ENCODE results near the gene ZNF736.
"Not testable (repeated sequence)": the region's sequence is repeated elsewhere in the genome, so short reads cannot be mapped to it uniquely, and the experiment has no call there.

The ZNF736 gene

DNA sequence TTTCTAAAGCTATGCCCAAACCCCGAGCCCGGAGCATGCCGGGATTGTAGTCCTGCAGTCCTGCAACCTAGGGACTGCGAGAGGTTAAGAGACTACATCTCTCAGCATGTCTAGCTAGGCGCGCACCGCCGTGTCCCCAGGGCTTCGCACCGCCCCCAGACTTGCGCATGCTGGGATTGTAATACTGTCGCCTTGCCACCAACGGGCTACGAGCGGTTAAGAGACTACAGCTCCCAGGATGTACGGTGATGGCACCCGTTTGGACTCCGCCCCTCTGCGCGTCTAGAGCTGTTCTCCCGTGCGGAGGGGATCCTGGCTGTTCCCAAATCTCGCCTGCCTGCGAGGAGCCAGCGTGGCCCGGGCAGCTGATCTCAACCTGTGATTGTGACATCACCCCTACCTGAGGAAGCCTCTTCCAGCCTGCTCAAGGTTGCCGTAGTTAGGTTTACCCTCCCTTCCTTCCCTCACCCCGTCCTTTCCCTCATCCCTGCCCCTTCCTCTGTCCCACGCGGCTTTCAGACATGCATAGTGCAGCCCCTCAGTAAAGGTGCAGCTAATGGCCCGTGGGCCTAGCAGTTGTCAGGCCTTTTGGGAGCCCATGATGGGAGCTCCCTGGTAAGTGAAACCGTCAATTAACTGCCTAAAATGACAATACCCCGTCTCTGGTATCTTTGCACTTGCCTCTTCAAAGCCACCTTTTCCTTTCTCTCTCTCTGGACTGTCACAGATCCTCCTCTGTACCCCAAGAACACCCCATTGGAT is 6.3 kb upstream of the ZNF736 start:
- H3K4me3 ChIP-seq (ENCODE audit: control insufficient read depth in 1 of 7, extremely low read depth in 1 of 7, insufficient read depth in 4 of 7, low read depth in 2 of 7, low read length in 6 of 7), result peak overlapping the region; percentile 47 to 92 (median 75)
- POLR2A ChIA-PET, result interaction anchor here (0.7 kb wide), 1 partner anchor 482 kb away, joined by 3 read pairs; no protein-coding TSS in a partner anchor
- H3K27me3 ChIP-seq (replicated peaks in 2 of 5; ENCODE audit: control insufficient read depth in 4 of 5, insufficient read depth in 5 of 5, low read length in 4 of 5), result no peaks in the 10 kb centered on the region
- H3K36me3 ChIP-seq (ENCODE audit: control insufficient read depth in 4 of 4, insufficient read depth in 4 of 4, low read length in 3 of 4), result peaks cover 0 to 3% (median under 1%) of the 10 kb centered on the region in 4 experiments
- WGBS (ENCODE audit: insufficient coverage), result 4% methylated on average over 33 of the region's 33 CpGs
- H3K4me1 ChIP-seq (ENCODE audit: control extremely low read depth in 1 of 4, control insufficient read depth in 4 of 4, insufficient read depth in 4 of 4, low read length in 3 of 4), result peaks cover 0 to 19% (median 14%) of the 10 kb centered on the region in 4 experiments
- DNase-seq, result peak; percentile 90 to 97 (median 95)
- no peaks in the 10 kb centered on the region for H3K9me3 ChIP-seq (ENCODE audit: control extremely low read depth in 1 of 5, control insufficient read depth in 4 of 5, insufficient read depth in 2 of 5, low read depth in 1 of 5, low read length in 4 of 5)
- H3K27ac ChIP-seq (ENCODE audit: insufficient read depth in 1 of 2, low read depth in 1 of 2, low read length in 2 of 2, poor library complexity in 1 of 2, severe bottlenecking in 2 of 2), result peak overlapping the region; percentile 54 to 82
- CTCF ChIA-PET, result interaction anchor here (1.7 kb wide), 1 partner anchor 256 kb away, joined by 6 read pairs; the partner anchor contains the start of gene ZNF680

DNA sequence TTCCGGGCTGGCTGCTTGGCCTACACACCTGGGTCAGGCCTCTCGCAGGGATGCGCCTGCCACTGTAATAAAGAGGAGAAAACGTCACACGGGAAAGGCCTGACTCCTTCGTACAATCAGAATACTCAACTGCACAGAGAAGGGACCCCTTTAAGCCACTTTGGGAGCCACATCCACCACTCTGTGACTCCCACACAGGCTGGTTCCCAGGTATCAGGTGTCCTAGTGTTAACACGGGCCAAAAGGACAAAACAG is 5.8 kb upstream of the ZNF736 start:
- Histone ChIP-seq H3K9me3 (ENCODE audit: control extremely low read depth in 1 of 5, control insufficient read depth in 4 of 5, insufficient read depth in 2 of 5, low read depth in 1 of 5, low read length in 4 of 5) (no peaks in the 10 kb centered on the region), H3K4me3 (ENCODE audit: control insufficient read depth in 1 of 7, extremely low read depth in 1 of 7, insufficient read depth in 4 of 7, low read depth in 2 of 7, low read length in 6 of 7) (peak overlapping the region; percentile 47 to 92 (median 75)), H3K4me1 (ENCODE audit: control extremely low read depth in 1 of 4, control insufficient read depth in 4 of 4, insufficient read depth in 4 of 4, low read length in 3 of 4) (peaks cover 0 to 19% (median 14%) of the 10 kb centered on the region in 4 experiments), H3K27me3 (replicated peaks in 2 of 5; ENCODE audit: control insufficient read depth in 4 of 5, insufficient read depth in 5 of 5, low read length in 4 of 5) (no peaks in the 10 kb centered on the region), H3K27ac (ENCODE audit: insufficient read depth in 1 of 2, low read depth in 1 of 2, low read length in 2 of 2, poor library complexity in 1 of 2, severe bottlenecking in 2 of 2) (peak overlapping the region; percentile 54 to 82), H3K36me3 (ENCODE audit: control insufficient read depth in 4 of 4, insufficient read depth in 4 of 4, low read length in 3 of 4) (peaks cover 0 to 3% (median under 1%) of the 10 kb centered on the region in 4 experiments)
- CTCF ChIA-PET, result interaction anchor here (1.7 kb wide), 1 partner anchor 255 kb away, joined by 6 read pairs; the partner anchor contains the start of gene ZNF680
- POLR2A ChIA-PET, result no interaction called here
- 75% methylated on average over 6 of the region's 7 CpGs for WGBS (ENCODE audit: insufficient coverage)
- no peak for DNase-seq

DNA sequence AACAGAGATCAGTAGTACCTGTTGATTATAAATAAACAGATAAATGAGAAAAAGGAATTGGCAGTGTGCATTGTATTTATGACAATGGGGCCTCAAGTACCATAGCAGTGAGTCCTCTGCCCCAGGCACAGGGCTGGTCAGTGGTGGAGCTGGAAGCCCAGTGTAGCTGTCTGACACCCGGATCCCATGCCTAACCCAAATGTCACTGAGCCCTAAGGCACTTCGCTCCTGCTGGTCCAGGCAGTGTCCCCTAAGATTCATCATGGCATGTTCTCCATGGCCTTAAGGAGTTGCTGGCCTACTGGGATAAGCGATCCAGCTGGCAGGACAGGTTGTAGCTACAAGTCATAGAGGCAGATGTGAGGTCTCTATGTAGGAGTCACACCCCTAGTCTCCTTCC is 3.3 kb upstream of the ZNF736 start:
- Histone ChIP-seq H3K27me3 (replicated peaks in 2 of 5; ENCODE audit: control insufficient read depth in 4 of 5, insufficient read depth in 5 of 5, low read length in 4 of 5) (no peaks in the 10 kb centered on the region), H3K36me3 (ENCODE audit: control insufficient read depth in 4 of 4, insufficient read depth in 4 of 4, low read length in 3 of 4) (peaks cover 0 to 3% (median under 1%) of the 10 kb centered on the region in 4 experiments), H3K4me3 (ENCODE audit: control insufficient read depth in 1 of 7, extremely low read depth in 1 of 7, insufficient read depth in 4 of 7, low read depth in 2 of 7, low read length in 6 of 7) (no peak overlapping the region), H3K4me1 (ENCODE audit: control extremely low read depth in 1 of 4, control insufficient read depth in 4 of 4, insufficient read depth in 4 of 4, low read length in 3 of 4) (peaks cover 0 to 31% (median 28%) of the 10 kb centered on the region in 4 experiments), H3K9me3 (ENCODE audit: control extremely low read depth in 1 of 5, control insufficient read depth in 4 of 5, insufficient read depth in 2 of 5, low read depth in 1 of 5, low read length in 4 of 5) (no peaks in the 10 kb centered on the region), H3K27ac (ENCODE audit: insufficient read depth in 1 of 2, low read depth in 1 of 2, low read length in 2 of 2, poor library complexity in 1 of 2, severe bottlenecking in 2 of 2) (no peak overlapping the region)
- no peak for DNase-seq
- ChIA-PET CTCF (interaction anchor here (1.1 to 1.3 kb wide), 2 partner anchors 11 to 410 kb away, joined by 3 to 4 read pairs; no protein-coding TSS in a partner anchor), POLR2A (no interaction called here)
- WGBS (ENCODE audit: insufficient coverage), result 100% methylated on average over 1 of the region's 3 CpGs

DNA sequence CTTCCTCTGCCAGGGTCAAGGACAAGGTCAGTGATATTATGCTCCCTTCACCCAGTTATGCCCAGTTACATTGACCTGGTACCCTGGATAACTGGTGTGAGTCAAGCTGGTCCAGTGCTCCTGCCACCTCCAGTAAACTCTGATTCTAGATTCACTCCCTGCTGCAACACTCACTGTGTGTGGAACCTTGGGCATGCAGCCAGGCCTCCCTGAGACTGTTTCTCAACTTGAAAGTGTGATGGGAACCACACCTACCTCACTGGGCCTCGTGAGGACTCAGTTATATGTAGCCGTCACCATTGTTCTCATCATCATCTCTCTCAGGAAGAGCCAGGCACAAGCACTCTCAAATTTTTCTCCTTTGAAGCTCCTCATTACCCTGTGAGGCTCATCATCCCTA is 935 bp upstream of the ZNF736 start:
- Histone ChIP-seq H3K9me3 (ENCODE audit: control extremely low read depth in 1 of 5, control insufficient read depth in 4 of 5, insufficient read depth in 2 of 5, low read depth in 1 of 5, low read length in 4 of 5) (peaks cover 0 to 6% (median 3%) of the 10 kb centered on the region in 5 experiments), H3K4me1 (ENCODE audit: control extremely low read depth in 1 of 4, control insufficient read depth in 4 of 4, insufficient read depth in 4 of 4, low read length in 3 of 4) (peaks cover 0 to 21% (median 17%) of the 10 kb centered on the region in 4 experiments), H3K27ac (ENCODE audit: insufficient read depth in 1 of 2, low read depth in 1 of 2, low read length in 2 of 2, poor library complexity in 1 of 2, severe bottlenecking in 2 of 2) (no peak overlapping the region), H3K36me3 (ENCODE audit: control insufficient read depth in 4 of 4, insufficient read depth in 4 of 4, low read length in 3 of 4) (peaks cover 0 to 13% (median 9%) of the 10 kb centered on the region in 4 experiments), H3K27me3 (replicated peaks in 2 of 5; ENCODE audit: control insufficient read depth in 4 of 5, insufficient read depth in 5 of 5, low read length in 4 of 5) (no peaks in the 10 kb centered on the region), H3K4me3 (ENCODE audit: control insufficient read depth in 1 of 7, extremely low read depth in 1 of 7, insufficient read depth in 4 of 7, low read depth in 2 of 7, low read length in 6 of 7) (no peak overlapping the region)
- 100% methylated on average over 2 of the region's 2 CpGs for WGBS (ENCODE audit: insufficient coverage)
- ChIA-PET CTCF (interaction anchor here (1.5 kb wide), 1 partner anchor 250 kb away, joined by 4 read pairs; the partner anchor contains the start of gene ZNF680), POLR2A (no interaction called here)
- no peak for DNase-seq

DNA sequence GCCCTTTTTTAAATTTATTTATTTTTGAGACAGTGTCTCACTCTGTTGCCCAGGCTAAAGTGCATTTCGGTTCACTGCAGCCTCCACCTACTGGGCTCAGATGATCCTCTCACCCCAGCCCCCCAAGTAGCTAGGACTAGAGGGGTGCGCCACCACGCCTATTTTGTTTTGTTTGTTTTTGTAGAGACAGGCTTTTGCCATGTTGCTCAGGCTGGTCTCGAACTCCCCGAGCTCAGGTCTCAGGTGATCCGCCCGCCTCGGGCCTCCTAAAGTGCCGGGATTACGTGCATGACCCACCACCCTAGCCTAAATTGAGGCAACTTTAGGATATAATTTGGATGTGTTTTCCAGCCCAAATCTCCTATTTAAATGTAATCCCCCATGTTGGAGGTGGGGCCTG is 805 bp downstream of the ZNF736 start:
- ChIA-PET POLR2A (no interaction called here), CTCF (no interaction called here)
- 0% methylated on average over 1 of the region's 10 CpGs for WGBS (ENCODE audit: insufficient coverage)
- peak overlapping the region; percentile 97 to 98 for H3K27ac ChIP-seq (ENCODE audit: insufficient read depth in 1 of 2, low read depth in 1 of 2, low read length in 2 of 2, poor library complexity in 1 of 2, severe bottlenecking in 2 of 2)
- peak overlapping the region; percentile 88 to 97 (median 93) for H3K4me3 ChIP-seq (ENCODE audit: control insufficient read depth in 1 of 7, extremely low read depth in 1 of 7, insufficient read depth in 4 of 7, low read depth in 2 of 7, low read length in 6 of 7)
- H3K9me3 ChIP-seq (ENCODE audit: control extremely low read depth in 1 of 5, control insufficient read depth in 4 of 5, insufficient read depth in 2 of 5, low read depth in 1 of 5, low read length in 4 of 5), result peaks cover 0 to 14% (median 3%) of the 10 kb centered on the region in 5 experiments
- H3K27me3 ChIP-seq (replicated peaks in 2 of 5; ENCODE audit: control insufficient read depth in 4 of 5, insufficient read depth in 5 of 5, low read length in 4 of 5), result no peaks in the 10 kb centered on the region
- peak in 2 of 3 donors; percentile 31 to 48 for DNase-seq
- H3K4me1 ChIP-seq (ENCODE audit: control extremely low read depth in 1 of 4, control insufficient read depth in 4 of 4, insufficient read depth in 4 of 4, low read length in 3 of 4), result peaks cover 0 to 18% (median 14%) of the 10 kb centered on the region in 4 experiments
- H3K36me3 ChIP-seq (ENCODE audit: control insufficient read depth in 4 of 4, insufficient read depth in 4 of 4, low read length in 3 of 4), result peaks cover 0 to 18% (median 9%) of the 10 kb centered on the region in 4 experiments

DNA sequence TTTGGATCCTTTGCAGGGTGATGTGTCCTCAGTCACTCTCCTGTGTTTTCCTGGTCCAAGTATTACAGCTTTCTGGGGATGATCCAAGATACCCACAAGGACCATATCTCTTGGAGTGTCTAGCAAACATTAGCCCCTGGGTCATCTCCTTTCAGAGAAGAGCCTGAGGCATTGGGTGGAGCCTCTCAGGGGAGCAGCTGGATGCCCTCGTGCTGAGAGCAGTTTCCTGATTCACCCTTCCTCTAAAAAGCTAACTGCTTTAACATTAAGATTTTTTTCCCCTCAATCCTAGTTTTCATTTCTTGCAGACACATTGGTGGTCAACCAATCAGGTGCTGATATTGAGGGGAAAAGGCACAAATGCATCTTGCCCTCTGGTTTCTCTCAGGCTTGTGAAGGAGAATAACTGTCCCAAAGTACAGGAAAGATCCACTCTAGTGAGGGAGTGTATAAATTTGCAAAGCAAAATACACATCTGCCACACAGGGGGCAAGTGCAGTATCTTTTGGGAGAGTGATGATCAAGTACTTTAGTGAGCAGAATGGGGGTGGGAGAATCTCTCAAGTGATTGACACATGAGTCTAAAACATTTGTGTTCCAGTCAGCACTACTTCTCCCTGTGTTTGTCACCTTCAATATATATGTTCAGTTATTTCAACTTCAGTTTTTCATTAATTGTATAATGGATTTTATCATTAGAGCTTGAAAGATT is 2.4 kb downstream of the ZNF736 start:
- no CpG with 5 or more reads among the region's 1 CpG for WGBS (ENCODE audit: insufficient coverage)
- CTCF ChIA-PET, result not testable (repeated sequence)

More for the DNA sequence above, 2.4 kb downstream of the ZNF736 start:
- H3K27me3 ChIP-seq (replicated peaks in 2 of 5; ENCODE audit: control insufficient read depth in 4 of 5, insufficient read depth in 5 of 5, low read length in 4 of 5); DNase-seq; H3K27ac ChIP-seq (ENCODE audit: insufficient read depth in 1 of 2, low read depth in 1 of 2, low read length in 2 of 2, poor library complexity in 1 of 2, severe bottlenecking in 2 of 2); H3K4me3 ChIP-seq (ENCODE audit: control insufficient read depth in 1 of 7, extremely low read depth in 1 of 7, insufficient read depth in 4 of 7, low read depth in 2 of 7, low read length in 6 of 7); POLR2A ChIA-PET: not testable (repeated sequence)
- H3K36me3 ChIP-seq (ENCODE audit: control insufficient read depth in 4 of 4, insufficient read depth in 4 of 4, low read length in 3 of 4), result peaks cover 0 to 26% (median 8%) of the 10 kb centered on the region in 4 experiments
- H3K4me1 ChIP-seq (ENCODE audit: control extremely low read depth in 1 of 4, control insufficient read depth in 4 of 4, insufficient read depth in 4 of 4, low read length in 3 of 4), result peaks cover 0 to 18% (median 14%) of the 10 kb centered on the region in 4 experiments
- H3K9me3 ChIP-seq (ENCODE audit: control extremely low read depth in 1 of 5, control insufficient read depth in 4 of 5, insufficient read depth in 2 of 5, low read depth in 1 of 5, low read length in 4 of 5), result peaks cover 0 to 27% (median 4%) of the 10 kb centered on the region in 5 experiments
